Measurements from ENCODE around the gene TFCP2L1.

The TFCP2L1 gene

DNA sequence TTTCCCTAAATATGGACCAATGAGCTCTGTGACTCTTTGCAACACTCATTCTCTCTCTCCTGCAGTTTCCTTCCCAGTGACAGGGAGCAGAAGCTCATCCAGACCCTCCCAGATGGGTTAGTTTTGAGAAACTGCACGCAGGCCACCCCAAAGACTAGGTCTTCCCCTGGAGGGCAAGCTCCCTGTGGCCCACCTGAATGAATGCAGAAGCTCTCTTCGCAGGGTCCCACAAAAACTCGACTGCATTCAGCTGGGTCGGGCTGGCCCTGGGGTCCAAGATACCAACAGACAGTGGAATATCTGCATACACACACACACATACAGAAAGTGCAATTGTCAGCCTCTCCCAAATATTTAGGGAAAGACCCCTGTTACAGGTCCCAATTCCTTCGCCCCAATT, 37.0 kb downstream of the TFCP2L1 start:
- DNase-seq (ENCODE audit: low read depth): no peak
- TF ChIP-seq, protein P1, sequence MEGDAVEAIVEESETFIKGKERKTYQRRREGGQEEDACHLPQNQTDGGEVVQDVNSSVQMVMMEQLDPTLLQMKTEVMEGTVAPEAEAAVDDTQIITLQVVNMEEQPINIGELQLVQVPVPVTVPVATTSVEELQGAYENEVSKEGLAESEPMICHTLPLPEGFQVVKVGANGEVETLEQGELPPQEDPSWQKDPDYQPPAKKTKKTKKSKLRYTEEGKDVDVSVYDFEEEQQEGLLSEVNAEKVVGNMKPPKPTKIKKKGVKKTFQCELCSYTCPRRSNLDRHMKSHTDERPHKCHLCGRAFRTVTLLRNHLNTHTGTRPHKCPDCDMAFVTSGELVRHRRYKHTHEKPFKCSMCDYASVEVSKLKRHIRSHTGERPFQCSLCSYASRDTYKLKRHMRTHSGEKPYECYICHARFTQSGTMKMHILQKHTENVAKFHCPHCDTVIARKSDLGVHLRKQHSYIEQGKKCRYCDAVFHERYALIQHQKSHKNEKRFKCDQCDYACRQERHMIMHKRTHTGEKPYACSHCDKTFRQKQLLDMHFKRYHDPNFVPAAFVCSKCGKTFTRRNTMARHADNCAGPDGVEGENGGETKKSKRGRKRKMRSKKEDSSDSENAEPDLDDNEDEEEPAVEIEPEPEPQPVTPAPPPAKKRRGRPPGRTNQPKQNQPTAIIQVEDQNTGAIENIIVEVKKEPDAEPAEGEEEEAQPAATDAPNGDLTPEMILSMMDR (conservative IDR thresholded peaks at IDR 0.05; ENCODE audit: low read depth, low read length): no peak
- no peak overlapping the region for H3K4me3 ChIP-seq (ENCODE audit: low read depth, low read length)

DNA sequence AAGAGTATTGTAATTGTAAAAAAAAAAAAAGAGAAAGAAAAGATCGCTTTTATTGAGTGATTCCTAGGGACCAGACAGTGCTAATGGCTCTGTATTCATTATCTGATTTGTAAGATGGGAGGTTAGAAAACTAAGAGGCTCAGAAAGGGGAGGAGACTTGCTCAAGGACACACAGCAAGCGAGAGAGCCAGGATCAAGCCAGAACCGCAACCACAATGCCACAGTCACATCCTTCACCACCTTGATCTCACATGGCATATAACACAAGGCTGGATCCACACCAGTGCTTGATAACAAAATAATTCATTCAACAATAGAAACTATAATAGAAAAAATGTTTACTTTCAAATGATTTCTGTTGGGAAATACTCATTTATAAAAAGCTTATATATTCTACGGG, 37.5 kb downstream of the TFCP2L1 start:
- H3K4me3 ChIP-seq (ENCODE audit: low read depth, low read length): no peak overlapping the region
- TF ChIP-seq, protein P1 (conservative IDR thresholded peaks at IDR 0.05; ENCODE audit: low read depth, low read length): no peak
- no peak for DNase-seq (ENCODE audit: low read depth)

DNA sequence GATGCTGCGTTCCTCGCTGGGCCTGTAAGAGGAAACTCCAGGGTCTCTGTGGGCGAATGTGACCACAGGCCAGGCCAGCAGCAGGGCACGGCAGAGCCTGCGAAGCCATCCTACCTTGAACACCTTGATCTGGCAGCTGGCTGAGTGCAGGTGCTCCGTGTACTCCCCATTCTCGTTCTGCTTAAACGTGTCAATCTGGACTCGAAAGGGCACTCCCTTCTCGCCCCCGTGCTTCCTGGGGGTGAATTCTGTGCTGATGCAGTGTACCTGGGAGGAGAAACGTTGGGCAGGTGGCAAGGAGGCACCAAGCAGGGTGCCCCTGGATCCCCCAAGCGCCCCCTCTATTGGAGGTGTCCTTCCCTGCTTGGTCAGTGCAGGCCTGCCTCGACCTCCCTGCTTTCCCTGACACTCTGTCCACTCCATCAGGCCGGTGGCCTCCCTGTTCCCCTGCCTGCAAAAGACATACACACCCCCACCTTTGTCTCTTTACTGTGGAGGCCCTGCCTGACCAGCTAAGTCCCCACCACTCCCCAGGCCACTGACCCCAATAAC, 38.2 kb downstream of the TFCP2L1 start:
- TF ChIP-seq, protein P1 (conservative IDR thresholded peaks at IDR 0.05; ENCODE audit: low read depth, low read length): no peak
- H3K4me3 ChIP-seq (ENCODE audit: low read depth, low read length): no peak overlapping the region
- DNase-seq (ENCODE audit: low read depth): no peak

DNA sequence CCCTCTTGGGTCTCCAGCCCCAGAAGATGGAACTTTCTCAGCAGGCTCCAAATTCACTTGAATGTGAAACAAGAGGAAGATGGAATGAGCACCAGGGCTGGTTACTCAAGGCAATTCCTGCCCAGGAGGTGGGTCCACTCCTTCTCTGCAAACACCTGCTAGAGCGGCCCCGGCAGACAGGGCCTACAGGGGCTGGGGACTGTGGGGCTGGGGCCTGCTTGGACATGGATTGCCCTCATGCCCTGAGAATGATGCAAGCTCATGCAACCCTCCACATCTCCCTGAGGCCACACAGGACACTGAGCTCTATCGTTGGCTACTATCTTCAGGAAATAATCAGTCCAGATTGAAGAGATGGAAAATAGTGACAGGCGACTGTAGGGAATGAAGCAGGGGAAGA, 39.1 kb downstream of the TFCP2L1 start:
- no peak for DNase-seq (ENCODE audit: low read depth)

DNA sequence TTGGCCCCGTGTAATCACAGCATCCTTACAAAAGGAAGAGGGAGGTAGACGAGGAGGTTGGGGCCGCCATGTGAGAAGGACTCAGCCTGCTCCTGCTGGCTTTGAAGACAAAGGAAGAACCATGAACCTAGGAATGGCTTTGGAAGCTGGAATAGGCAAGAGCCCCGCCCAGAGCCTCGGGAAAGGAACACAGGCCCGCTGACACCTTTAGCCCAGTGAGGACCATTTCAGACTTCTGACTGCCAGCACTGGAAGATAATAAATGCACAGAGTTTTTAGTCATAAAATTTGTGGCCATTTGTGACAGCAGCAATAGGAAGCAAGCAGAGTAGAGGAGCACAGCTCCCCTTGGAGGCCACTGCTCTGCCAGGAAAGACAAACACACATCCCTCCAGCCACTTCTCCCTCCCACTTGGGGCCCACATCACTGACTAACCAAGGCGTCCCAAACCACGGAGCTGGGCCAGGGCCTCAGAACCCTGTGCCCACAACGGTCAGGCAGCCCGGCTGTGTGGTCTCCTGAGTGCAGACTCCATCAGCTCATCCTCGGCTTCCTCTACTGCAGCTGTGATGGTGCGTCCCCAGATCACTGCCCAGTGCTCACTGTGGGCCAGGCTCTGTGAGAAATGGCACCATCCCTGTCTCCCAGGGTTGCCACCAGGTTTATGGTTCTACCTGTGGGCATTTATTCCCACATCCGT, 39.7 kb downstream of the TFCP2L1 start:
- TF ChIP-seq, protein P1 (conservative IDR thresholded peaks at IDR 0.05; ENCODE audit: low read depth, low read length): no peak
- H3K4me3 ChIP-seq (ENCODE audit: low read depth, low read length): no peak overlapping the region
- no peak for DNase-seq (ENCODE audit: low read depth)

More for the DNA sequence above, 39.1 kb downstream of the TFCP2L1 start:
- no peak overlapping the region for H3K4me3 ChIP-seq (ENCODE audit: low read depth, low read length)
- TF ChIP-seq, protein P1 (conservative IDR thresholded peaks at IDR 0.05; ENCODE audit: low read depth, low read length): no peak

DNA sequence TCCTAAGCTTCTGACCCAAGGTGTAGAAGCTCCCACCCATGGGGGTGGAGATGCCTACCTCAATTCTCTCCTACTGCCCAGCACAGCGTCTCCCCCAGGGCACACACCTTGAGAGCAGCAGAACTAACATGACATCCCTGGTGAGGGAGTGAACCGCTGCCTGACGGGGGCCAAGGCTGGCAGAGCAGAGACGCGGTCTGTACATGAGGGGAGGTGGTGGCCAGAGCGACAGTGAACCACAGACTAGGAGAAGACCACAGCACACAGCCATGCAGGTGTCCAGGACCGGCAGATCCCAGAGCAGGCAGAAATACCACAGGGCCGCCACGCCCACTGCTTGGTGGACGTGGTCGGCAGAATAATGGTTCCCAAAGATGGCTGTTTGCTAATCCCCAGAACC, 40.4 kb downstream of the TFCP2L1 start:
- TF ChIP-seq, protein P1 (conservative IDR thresholded peaks at IDR 0.05; ENCODE audit: low read depth, low read length): no peak
- H3K4me3 ChIP-seq (ENCODE audit: low read depth, low read length): no peak overlapping the region
- DNase-seq (ENCODE audit: low read depth): no peak
